HG02623 (cell line): ENCODE results near the gene CYP27A1.
"Not testable (repeated sequence)": the region's sequence is repeated elsewhere in the genome, so short reads cannot be mapped to it uniquely, and the experiment has no call there.

Source experiments
- ATAC-seq: cut with Tn5 transposase; IDR thresholded peaks from one replicate; pipeline ENCODE4 v1.9.1; 2021; ENCODE audit warnings: moderate library complexity; ENCODE audit not compliant: unreplicated experiment

Gene CYP27A1

DNA sequence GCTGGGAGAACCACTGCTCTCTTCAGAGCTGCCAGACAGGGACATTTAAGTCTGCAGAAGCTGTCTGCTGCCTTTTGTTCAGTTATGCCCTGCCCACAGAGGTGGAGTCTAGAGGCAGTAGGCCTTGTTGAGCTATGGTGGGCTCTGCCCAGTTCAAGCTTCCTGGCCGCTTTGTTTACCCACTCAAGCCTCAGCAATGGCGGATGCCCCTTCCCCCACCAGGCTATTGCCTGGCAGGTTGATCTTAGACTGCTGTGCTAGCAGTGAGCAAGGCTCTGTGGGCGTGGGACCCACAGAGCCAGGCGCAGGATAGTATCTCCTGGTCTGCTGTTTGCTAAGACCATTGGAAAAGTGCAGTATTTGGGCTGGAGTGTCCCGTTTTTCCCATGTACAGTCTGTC is 9.2 kb upstream of the CYP27A1 start:
- ATAC-seq: not testable (repeated sequence)

GRCh38 chr2:218773881-218774280 is 8.1 kb upstream of the CYP27A1 start:
- ATAC-seq: no peak

- ATAC-seq: no peak
Observed at GRCh38 chr2:218776488-218776887, 5.5 kb upstream of the CYP27A1 start.

- ATAC-seq: no peak
Observed at GRCh38 chr2:218777276-218777990, 4.5 kb upstream of the CYP27A1 start.

GRCh38 chr2:218780046-218780445 is 1.9 kb upstream of the CYP27A1 start:
- ATAC-seq: no peak

DNA sequence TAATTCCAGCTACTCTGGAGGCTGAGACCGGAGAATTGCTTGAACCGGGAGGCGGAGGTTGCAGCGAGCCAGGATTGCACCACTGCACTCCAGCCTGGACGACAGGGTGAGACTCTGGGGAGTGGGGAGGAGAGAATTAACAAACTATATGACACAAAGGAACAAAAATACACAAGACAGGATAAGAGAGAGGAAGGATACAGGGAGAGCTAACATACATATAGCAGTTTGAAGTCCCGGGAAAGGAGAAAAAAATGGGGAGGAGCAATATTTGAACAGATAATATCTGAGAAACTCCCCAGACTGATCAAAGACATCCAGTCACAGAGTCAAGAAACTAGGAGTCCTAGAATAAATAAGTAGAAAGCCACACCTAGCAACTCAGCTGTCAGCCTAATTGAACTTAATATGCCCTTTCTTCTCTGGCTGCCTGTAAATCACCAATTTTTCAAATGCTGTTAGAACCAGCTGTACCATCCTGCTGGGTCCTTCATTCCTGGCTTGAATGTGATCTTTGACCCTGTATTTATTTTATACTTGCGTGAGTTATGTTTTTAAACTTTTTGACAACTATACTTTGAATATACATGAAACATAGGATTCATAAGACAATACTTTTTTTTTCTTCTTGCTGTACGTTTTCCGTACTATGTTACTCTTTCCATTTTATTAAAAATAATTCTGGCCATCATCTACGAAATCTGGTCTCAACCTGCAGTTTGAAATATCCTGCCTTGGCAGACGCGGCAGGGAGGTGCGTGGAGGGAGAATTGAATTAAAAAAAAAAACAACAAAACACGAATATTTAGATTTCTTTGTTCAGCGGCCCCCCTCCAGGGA is 876 bp upstream of the CYP27A1 start:
- no peak for ATAC-seq

- ATAC-seq: no peak
Observed at GRCh38 chr2:218782528-218782844, 539 bp downstream of the CYP27A1 start.

DNA sequence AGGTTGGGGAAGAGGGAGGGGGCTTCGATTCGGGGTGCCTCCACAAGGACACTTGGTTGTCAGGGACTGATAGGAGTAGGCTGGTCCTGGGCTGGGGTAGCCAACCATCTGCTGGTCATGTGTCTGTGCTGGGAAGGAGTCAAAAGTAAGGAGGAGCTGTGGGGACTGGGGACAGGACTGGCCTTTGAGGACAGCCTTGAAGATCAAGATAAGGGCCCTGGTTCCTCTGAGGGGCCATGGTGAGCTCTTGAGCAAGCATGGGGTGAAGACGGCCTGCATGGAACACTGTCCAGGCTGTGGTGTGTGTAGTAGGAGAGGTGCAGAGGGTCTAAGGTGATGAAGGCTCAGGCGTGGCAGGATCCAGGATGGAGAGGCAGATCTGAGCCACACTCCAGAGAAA is 1.7 kb downstream of the CYP27A1 start:
- ATAC-seq: no peak

GRCh38 chr2:218785103-218785502 is 3.2 kb downstream of the CYP27A1 start:
- no peak for ATAC-seq

DNA sequence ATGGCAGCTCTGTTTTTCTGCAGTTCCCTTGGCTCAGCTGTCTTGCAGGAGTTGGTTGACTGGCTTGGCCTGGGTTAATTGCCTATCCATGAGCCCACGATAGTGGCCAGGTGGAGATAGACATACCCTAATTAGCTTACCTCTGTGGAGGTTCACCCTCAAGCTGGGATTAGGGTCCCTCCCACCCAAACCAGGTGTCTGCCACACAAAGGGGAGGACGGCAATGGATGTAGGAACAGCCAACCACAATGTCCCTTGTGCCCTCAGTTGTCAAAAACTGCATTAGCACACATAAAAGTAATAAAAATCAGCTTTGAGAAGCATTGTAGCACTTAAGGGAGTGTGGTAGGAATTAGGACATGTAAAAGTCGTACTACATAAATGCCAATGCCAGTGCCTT is 4.2 kb downstream of the CYP27A1 start:
- ATAC-seq: no peak

GRCh38 chr2:218788529-218789255 is 6.7 kb downstream of the CYP27A1 start:
- no peak for ATAC-seq

GRCh38 chr2:218792433-218792832 is 10.5 kb downstream of the CYP27A1 start:
- ATAC-seq: no peak

- ATAC-seq: no peak
Observed at GRCh38 chr2:218796691-218797090, 14.7 kb downstream of the CYP27A1 start.

DNA sequence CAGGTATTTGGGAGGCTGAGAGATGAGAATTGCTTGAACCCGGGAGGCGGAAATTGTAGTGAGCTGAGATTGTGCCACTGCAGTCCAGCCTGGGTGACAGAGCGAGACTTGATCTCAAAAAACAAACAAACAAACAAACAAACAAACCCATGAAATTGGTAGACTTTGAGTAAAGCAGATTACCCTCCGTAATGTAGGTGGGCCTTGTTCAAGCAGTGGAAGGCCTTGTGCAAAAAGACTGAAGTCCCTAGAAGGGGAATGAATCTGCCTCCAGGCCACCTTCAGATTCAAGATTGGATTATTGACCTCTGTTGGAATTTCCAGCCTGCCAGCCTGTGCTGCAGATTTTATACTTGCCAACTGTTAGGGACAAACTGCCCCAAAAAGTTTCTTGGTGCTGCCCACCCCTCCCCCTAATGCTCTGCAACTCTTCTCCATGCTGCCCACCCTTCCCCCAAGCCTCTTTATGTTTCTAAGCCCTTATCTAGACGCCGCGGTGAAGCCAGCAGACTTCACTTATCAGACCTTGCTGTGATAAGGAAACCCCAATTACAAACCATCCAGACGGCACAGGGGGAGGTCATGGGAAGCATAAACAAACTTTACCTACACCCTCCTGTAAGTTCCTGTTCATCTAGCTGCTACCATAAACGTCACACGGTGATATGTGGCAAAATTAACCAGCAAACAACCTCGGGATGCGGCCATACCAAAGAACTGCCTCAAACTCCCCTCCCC is 17.0 kb downstream of the CYP27A1 start:
- no peak for ATAC-seq

DNA sequence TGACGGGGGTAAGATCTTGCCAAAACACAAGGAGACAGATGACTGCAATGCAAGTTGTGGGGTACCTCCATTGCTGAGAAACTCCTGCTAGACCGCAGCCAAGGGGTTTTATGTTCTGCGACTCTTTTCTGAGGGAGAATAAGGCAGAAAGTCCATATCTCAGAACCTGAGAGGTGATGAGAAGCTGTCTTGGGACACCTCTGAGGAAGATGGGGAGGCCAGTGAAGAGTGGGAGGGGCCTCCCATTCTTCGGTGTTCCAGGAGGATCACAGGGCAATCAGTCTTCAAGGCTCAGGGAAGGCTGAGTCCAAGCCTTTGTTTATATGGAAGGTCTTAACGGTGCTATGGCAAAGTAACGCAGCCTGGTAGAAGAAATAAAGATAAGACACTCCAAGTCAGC is 18.0 kb downstream of the CYP27A1 start:
- ATAC-seq: no peak

DNA sequence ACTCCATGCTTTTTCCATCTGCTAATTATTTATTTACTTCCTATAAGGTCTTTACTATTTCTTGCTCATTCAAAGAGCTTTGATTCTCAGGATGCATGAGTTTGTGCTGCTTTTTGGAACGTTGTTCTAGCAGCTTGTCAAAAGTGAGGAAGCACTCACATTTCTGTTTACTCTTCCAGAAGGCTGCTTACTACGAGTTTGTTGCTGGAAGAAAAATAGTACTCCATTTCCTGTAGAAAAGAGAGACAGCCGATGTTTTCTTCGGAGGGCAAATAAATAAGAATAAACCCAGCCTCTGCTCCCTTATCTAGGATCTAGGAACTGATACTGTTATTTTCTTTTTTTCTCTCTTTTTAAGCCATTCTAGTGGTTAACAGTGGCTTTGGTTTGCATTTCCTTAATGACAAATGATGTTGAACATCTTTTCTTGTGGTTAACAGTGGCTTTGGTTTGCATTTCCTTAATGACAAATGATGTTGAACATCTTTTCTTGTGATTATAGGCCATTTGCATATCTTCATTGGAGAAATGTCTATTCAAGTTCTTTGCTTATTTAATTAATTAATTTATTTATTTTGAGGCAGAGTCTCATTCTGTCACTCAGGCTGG is 20.5 kb downstream of the CYP27A1 start:
- no peak for ATAC-seq

- ATAC-seq: no peak
Observed at GRCh38 chr2:218804817-218805216, 22.9 kb downstream of the CYP27A1 start.

DNA sequence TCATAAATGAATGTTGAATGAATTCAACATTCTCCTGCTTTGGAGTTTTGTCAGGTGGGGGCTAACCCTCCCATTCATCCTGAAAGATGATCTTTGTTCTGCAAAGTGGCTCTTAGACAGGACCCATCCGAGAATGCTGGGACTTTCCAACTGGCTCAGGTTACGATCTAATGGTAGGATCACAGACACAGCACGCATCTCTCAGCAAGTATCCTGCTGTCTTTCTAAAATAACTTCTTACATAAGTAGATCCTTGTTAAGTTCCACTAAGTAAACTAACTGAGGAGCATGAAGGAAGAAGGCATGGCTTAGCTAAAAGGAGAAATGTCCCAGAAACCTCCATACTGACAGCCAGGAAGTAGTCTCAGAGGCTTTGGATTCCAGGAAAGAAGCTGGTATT is 23.7 kb downstream of the CYP27A1 start:
- ATAC-seq: no peak

DNA sequence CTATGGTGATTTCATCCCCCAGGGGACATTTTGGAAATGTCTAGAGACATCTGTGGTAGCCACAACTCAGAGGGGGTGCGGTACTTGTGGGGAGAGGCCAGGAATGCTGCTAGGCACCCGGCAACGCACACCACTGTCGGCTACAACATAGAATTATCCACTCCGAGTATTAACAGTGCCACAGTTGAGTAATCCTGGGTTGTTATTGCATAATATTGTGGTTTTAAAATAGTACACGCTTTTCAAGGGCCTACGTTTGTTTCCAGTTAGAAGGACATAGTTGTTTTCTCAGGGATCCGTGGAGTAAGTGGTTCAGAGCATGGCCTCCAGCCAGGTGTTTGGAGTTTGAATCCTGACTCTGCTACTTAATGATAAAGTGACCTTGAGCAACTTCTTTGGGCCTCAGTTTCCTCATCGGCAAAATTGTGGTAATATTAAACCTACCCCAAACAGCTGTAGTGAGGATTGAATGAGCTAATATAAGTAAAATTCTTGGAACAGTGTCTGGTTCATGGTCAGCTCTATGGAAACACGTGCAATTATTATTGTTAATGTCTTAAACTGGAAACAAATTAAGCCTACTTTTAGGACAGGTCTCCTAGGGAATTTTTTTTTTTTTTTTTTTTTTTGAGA is 24.5 kb downstream of the CYP27A1 start:
- ATAC-seq: no peak

DNA sequence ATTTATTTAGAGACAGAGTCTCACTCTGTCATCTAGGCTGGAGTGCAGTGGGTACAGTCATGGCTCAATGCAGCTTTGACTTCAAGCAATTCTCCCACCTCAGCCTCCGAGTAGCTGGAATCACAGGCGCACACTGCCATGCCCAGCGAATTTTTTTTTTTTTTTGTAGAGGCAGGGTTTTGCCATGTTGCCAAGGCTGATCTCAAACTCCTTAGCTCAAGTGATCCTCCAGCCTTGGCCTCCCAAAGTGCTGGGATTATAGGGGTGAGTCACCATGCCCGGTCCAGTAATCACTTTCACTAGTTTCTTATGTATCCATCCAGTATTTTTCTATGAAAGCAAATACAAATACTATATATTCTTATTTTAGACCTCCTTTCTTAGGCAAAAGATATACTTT is 25.7 kb downstream of the CYP27A1 start:
- no peak for ATAC-seq
